ENCODE data around the gene MAMLD1.
A peak's percentile ranks its signal among the peaks of the same experiment; 100 is the strongest.

Gene MAMLD1

GRCh38 chrX:150463566-150463965 lies 100.4 kb downstream of the MAMLD1 start:
- DNase-seq = no peak

- no peak for DNase-seq
Observed at GRCh38 chrX:150464001-150464400, 100.9 kb downstream of the MAMLD1 start.

- no peak for DNase-seq
Observed at GRCh38 chrX:150465326-150465725, 102.2 kb downstream of the MAMLD1 start.

- no peak for DNase-seq
Observed at GRCh38 chrX:150465881-150466775, 103.0 kb downstream of the MAMLD1 start.

- DNase-seq = no peak
Observed at GRCh38 chrX:150472306-150472705, 109.2 kb downstream of the MAMLD1 start.

- DNase-seq = no peak
Observed at GRCh38 chrX:150473371-150473770, 110.3 kb downstream of the MAMLD1 start.

- no peak for DNase-seq
Observed at GRCh38 chrX:150475461-150475860, 112.3 kb downstream of the MAMLD1 start.

GRCh38 chrX:150476164-150476699 lies 113.1 kb downstream of the MAMLD1 start:
- DNase-seq = no peak

- no peak for DNase-seq
Observed at GRCh38 chrX:150477371-150477770, 114.3 kb downstream of the MAMLD1 start.

- DNase-seq = no peak
Observed at GRCh38 chrX:150478496-150479492, 115.7 kb downstream of the MAMLD1 start.

- peak; percentile 74 for DNase-seq
Observed at GRCh38 chrX:150482537-150483206, 119.6 kb downstream of the MAMLD1 start.

- DNase-seq = no peak
Observed at GRCh38 chrX:150483356-150483985, 120.4 kb downstream of the MAMLD1 start.

GRCh38 chrX:150486011-150486410 lies 122.9 kb downstream of the MAMLD1 start:
- peak; percentile 48 for DNase-seq

- DNase-seq = no peak
Observed at GRCh38 chrX:150487369-150488094, 124.4 kb downstream of the MAMLD1 start.

GRCh38 chrX:150489359-150490015 lies 126.4 kb downstream of the MAMLD1 start:
- no peak for DNase-seq

GRCh38 chrX:150495496-150495895 lies 132.4 kb downstream of the MAMLD1 start:
- DNase-seq = no peak

- no peak for DNase-seq
Observed at GRCh38 chrX:150499240-150499639, 136.1 kb downstream of the MAMLD1 start.

GRCh38 chrX:150502091-150502490 lies 139.0 kb downstream of the MAMLD1 start:
- no peak for DNase-seq

GRCh38 chrX:150502979-150503897 lies 140.1 kb downstream of the MAMLD1 start:
- DNase-seq = no peak

GRCh38 chrX:150503898-150504219 lies 140.7 kb downstream of the MAMLD1 start:
- DNase-seq = no peak

Measured in fibroblast of skin of back (primary cell).